T-helper 1 cell treated with Interleukin-12 subunit alpha and Interleukin-12 subunit beta and Interleukin-4 antibody, amounts not matched to agents 30 μg/mL and 1 μg/mL, for 36 hours (primary cell): ENCODE results near the gene LNX1.

Source experiments
- H3K27ac Mint-ChIP-seq: one replicate; pipeline ENCODE4 v1.8.0; 2021; ENCODE audit warnings: mild to moderate bottlenecking, mixed read lengths
- H3K27me3 Mint-ChIP-seq: one replicate; pipeline ENCODE4 v1.8.0; 2021; ENCODE audit warnings: low read depth, mixed read lengths
- H3K36me3 Mint-ChIP-seq: one replicate; pipeline ENCODE4 v1.8.0; 2021; ENCODE audit warnings: low read depth, mixed read lengths
- H3K4me1 Mint-ChIP-seq: one replicate; pipeline ENCODE4 v1.8.0; 2021; ENCODE audit warnings: low read depth, mixed read lengths
- H3K4me3 Mint-ChIP-seq: one replicate; pipeline ENCODE4 v1.8.0; 2021; ENCODE audit warnings: mild to moderate bottlenecking, moderate library complexity, mixed read lengths
- H3K9me3 Mint-ChIP-seq: one replicate; pipeline ENCODE4 v1.8.0; 2021; ENCODE audit warnings: mixed read lengths

LNX1 gene

DNA sequence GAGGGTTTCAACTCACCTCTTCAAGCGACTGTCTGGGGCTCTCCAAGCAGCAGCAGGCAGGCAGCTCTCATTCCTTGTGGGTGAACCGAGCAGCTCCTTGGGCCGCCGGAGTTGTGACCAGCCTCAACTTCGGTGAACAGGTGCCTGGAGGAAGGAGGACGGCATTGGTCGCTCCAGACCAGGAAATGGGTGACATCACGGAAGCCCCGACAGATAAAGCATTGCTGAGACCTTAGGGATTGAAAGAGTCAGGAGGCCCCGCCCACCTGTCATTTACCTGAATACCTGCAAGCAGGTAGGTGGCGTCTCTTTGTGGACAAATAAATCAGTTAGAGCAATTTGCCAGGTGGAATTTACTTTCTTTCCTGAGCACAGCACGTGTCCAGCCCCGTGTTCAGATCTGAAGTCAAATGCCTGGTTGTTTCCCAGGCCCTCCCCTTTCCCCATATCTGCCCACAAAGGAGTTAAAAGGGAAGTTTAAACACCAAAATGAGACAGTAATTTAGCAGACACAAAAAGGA, at the start of gene LNX1:
Gene LNX1, minus strand, starts transcription at position 115 of the 521 bp plus-strand sequence. CDS start 17,484 bp downstream, outside the sequence.
- Mint-ChIP-seq H3K27ac (no peak within 1 kb of the TSS), H3K27me3 (peaks cover 29% of the 10 kb centered on the region), H3K4me1 (peaks cover 2% of the 10 kb centered on the region), H3K9me3 (no peaks in the 10 kb centered on the region), H3K36me3 (no peaks in the 10 kb centered on the region), H3K4me3 (no peak within 1 kb of the TSS)

DNA sequence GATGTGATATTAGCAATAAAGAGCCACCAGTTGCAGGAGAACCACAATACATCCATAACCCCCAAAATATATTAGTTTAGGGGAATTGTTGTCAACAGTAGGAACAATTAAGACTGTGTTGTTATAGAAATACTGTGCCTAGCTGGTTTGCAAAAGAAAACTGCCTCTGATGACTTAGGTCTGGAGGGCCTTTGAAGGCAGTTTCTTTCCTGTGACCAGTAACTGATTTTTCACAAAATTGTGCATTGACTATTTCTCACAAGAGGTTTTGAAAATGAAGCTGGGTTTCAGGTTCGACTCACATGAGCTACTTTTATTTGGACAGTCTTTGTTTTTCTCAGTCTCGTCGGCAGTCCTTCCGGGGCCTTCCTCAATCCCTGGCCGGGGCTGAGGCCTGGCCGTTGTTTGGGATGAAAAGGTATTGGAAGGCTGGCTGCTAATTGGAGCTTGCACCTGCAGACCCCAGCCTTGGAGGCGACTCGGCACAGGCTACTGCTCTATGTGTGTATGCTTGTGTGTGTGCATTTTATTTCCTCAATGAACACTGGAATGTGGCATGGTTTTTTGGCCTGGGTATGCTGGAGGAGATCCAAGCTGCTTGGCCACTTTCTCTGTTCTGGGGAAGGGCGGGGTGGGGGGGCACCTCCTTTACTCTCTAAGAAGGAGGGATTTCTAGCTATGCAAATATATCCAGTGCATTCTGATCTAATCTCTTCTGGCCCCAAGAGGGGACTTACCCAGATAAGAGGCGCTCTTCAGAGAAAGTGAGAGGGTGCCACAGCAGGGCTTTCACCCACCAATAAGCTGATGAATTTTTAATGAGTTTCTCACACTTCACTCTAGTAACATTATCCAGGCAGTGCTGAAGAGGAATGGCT, 49.5 kb upstream of the LNX1 start:
- H3K4me1 Mint-ChIP-seq, result no peaks in the 10 kb centered on the region
- H3K27ac Mint-ChIP-seq, result no peak overlapping the region
- H3K4me3 Mint-ChIP-seq, result no peak overlapping the region
- H3K9me3 Mint-ChIP-seq, result no peaks in the 10 kb centered on the region
- no peaks in the 10 kb centered on the region for H3K27me3 Mint-ChIP-seq
- H3K36me3 Mint-ChIP-seq, result no peaks in the 10 kb centered on the region

DNA sequence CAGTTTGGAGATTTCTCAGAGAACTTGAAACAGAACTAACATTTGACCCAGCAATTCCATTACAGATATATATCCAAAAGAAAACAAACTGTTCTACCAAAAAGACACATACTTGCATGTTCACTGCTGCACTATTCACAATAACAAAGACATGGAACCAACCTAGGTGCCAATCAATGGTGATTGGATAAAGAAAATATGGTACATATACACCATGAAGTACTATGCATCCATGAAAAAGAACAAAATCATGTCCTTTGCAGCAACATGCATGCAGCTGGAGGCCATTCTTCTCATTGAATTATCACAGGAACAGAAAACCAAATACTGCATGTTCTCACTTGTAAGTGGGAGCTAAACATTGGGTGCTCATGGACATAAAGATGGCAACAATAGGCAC, 47.6 kb upstream of the LNX1 start:
- H3K27me3 Mint-ChIP-seq, result no peaks in the 10 kb centered on the region
- H3K27ac Mint-ChIP-seq, result no peak overlapping the region
- H3K9me3 Mint-ChIP-seq, result no peaks in the 10 kb centered on the region
- no peaks in the 10 kb centered on the region for H3K4me1 Mint-ChIP-seq
- no peaks in the 10 kb centered on the region for H3K36me3 Mint-ChIP-seq
- H3K4me3 Mint-ChIP-seq, result no peak overlapping the region

DNA sequence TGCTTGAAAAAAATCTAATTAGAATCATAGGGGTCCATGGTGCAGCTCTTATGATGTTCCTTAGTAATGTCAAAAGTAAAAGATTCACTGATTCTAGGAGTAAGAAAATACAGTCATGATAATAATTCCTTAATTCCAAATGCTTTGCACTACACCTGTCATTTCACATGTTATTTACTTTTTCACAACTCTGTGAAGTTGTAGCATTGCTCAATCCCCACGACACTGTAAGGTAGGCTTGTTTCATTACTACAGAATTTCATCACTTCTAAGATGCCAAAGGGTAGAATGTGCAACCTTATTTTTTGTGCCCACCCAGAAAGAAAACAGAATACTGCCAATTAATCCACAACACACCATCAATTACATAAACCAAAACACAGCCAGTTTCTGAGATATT, 46.1 kb upstream of the LNX1 start:
- H3K9me3 Mint-ChIP-seq, result no peaks in the 10 kb centered on the region
- no peaks in the 10 kb centered on the region for H3K27me3 Mint-ChIP-seq
- no peaks in the 10 kb centered on the region for H3K4me1 Mint-ChIP-seq
- H3K27ac Mint-ChIP-seq, result no peak overlapping the region
- H3K4me3 Mint-ChIP-seq, result no peak overlapping the region
- H3K36me3 Mint-ChIP-seq, result no peaks in the 10 kb centered on the region

DNA sequence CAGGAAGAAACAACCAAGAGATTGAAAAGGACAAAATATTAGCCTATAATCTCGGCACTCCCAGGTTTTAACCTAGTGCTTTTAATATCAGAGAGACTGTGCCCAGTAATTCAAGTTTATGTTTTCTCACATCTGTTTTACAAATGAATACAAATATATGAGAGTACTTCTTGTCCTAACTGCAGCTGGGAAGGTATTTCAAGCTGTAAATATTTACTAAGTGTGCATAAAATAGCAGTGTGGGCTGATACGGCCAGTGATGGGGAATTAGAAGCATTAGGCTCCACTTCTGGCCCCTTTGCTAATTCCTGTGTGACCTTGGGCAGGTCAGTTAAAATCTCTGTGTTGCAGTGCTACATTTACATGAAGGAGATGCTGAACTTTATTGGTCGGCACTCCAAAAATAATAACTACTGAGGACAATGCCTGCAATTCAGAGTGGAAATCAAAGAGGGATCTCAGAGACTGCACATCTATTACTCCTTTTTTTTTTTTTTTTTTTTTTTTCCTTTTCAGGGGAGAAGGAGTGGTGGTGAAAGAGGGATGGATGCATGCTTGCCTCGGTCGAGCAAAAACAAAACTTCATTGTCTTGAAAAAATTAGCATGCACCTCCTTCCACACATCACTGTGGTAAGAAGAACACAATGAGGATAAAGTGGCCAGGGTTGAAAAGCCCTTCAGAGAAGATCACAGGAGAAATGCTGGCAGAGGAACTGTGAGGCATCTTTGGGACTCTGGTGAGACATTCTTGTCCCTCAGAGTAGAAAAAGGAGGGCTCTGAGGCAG, 44.6 kb upstream of the LNX1 start:
- no peak overlapping the region for H3K27ac Mint-ChIP-seq
- H3K27me3 Mint-ChIP-seq, result no peaks in the 10 kb centered on the region
- H3K9me3 Mint-ChIP-seq, result no peaks in the 10 kb centered on the region
- H3K4me1 Mint-ChIP-seq, result no peaks in the 10 kb centered on the region
- H3K4me3 Mint-ChIP-seq, result no peak overlapping the region
- H3K36me3 Mint-ChIP-seq, result no peaks in the 10 kb centered on the region

DNA sequence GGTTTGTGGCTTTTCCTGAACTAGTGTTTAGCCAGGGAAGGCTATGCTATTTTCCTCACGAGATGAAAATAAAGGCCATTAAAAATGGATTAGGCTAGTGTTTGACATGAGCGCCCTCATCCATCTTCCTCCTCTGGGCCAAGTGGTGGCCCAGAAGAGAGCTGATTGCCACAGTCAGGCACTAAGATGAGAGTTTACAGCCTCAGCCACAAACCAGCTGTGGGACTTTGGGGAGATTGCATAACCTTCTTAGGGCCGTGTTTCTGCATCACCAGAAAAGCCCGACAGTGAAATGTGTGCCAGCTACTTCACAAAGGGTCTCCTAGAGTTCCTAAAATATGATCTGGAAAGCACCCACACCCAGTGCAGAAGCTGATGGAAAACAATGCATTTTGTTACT, 42.3 kb upstream of the LNX1 start:
- Mint-ChIP-seq H3K27ac (no peak overlapping the region), H3K4me3 (no peak overlapping the region), H3K27me3 (no peaks in the 10 kb centered on the region), H3K9me3 (no peaks in the 10 kb centered on the region), H3K36me3 (no peaks in the 10 kb centered on the region), H3K4me1 (no peaks in the 10 kb centered on the region)

DNA sequence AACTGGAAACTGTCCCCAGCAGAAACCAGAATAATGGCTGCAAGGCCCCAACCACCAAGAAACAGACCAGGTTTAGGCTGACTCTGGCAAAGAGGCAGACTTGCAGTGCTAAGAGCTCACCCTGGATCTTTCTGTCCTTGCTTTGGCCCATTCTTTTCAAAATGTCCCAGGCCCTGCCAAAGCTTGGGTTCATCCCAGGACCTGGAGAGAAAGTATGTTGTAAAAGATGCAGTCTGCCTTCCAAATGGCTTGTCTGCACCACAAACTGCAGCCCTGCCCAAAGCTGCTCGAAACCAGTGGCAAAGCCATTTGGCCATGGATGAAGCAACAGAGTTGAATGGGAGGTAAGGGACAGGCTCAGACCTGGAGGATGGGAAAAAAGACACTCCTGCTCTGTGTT, 38.0 kb upstream of the LNX1 start:
- H3K4me3 Mint-ChIP-seq, result no peak overlapping the region
- H3K27ac Mint-ChIP-seq, result no peak overlapping the region
- H3K9me3 Mint-ChIP-seq, result no peaks in the 10 kb centered on the region
- H3K4me1 Mint-ChIP-seq, result no peaks in the 10 kb centered on the region
- no peaks in the 10 kb centered on the region for H3K27me3 Mint-ChIP-seq
- no peaks in the 10 kb centered on the region for H3K36me3 Mint-ChIP-seq

DNA sequence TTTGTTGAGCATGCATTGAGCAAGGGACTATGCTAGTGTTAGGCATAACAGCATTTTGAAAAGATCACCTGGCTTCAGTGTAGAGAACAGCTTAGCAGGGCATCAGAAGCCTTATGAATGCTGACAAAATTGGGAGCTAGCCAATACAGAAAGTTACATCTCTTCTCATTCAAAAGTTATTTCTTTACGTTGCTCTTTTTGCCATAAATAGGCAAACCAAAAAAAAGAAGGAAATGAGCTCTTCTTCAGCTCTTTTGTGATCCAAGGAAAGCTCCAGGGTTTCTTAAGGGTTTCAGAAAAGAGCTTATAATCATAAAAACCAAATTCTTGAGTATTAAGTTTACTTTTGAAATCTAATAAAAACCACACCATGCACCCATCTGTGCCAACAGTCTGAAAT, 35.2 kb upstream of the LNX1 start:
- H3K4me3 Mint-ChIP-seq, result no peak overlapping the region
- H3K36me3 Mint-ChIP-seq, result no peaks in the 10 kb centered on the region
- no peak overlapping the region for H3K27ac Mint-ChIP-seq
- no peaks in the 10 kb centered on the region for H3K4me1 Mint-ChIP-seq
- H3K9me3 Mint-ChIP-seq, result no peaks in the 10 kb centered on the region
- no peaks in the 10 kb centered on the region for H3K27me3 Mint-ChIP-seq

DNA sequence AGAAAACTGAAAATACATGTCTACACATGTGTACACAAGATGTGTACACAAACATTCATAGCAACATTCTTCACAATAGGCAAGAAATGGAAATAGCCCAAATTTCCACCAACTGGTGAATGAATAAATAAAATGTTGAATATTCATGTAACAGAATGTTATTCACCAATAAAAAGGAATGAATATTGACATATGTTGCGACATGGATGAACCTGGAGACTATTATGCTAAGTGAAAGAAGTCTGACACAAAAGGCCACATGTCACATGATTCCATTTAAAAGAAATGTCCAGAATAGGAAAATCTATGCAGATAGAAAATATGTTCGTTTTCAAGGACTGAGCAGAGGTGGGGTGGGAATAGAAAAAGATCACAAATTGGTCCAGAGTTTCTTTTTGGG, 34.6 kb upstream of the LNX1 start:
- H3K27ac Mint-ChIP-seq, result no peak overlapping the region
- no peaks in the 10 kb centered on the region for H3K36me3 Mint-ChIP-seq
- no peaks in the 10 kb centered on the region for H3K27me3 Mint-ChIP-seq
- H3K9me3 Mint-ChIP-seq, result no peaks in the 10 kb centered on the region
- no peaks in the 10 kb centered on the region for H3K4me1 Mint-ChIP-seq
- no peak overlapping the region for H3K4me3 Mint-ChIP-seq

DNA sequence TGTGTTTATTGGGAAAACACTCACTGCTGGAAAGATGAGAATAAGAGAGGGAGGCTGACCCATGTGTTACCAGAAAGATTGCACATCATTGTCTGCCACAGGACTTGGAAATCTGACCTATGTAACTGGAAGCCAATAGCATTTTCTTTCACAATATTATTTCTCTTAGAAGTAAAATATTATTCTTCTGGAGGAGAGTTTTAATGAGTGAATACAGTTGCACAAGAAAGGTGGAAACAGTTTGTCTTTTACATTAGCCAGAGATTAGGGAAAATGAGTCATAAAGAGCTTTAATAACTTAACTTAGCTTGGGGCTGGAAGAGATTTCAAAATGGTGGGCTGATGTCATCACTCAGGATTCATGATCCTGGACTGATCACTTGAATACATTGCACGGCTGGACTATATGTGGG, 31.5 kb upstream of the LNX1 start:
- H3K27me3 Mint-ChIP-seq, result no peaks in the 10 kb centered on the region
- no peaks in the 10 kb centered on the region for H3K4me1 Mint-ChIP-seq
- H3K27ac Mint-ChIP-seq, result no peak overlapping the region
- no peaks in the 10 kb centered on the region for H3K36me3 Mint-ChIP-seq
- no peak overlapping the region for H3K4me3 Mint-ChIP-seq
- H3K9me3 Mint-ChIP-seq, result no peaks in the 10 kb centered on the region

DNA sequence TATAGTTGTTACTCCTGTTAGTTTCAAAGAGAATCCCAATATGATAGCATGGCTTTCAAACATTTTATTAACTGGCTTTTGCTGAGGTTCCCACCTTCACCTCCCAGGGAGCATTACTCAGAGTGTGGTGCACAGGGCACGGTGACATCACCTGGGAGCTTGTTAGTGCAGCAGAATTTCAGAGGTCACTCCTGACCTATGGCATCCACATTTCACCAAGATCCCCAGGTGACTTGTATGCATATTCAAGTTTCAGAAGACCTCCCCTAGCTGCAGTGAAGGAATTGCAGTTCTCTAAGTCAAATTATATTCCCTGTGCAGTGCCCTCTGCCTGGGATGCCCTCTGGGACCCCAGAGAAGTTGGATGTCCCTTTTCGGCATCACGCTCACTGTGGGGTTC, 29.7 kb upstream of the LNX1 start:
- H3K9me3 Mint-ChIP-seq, result no peaks in the 10 kb centered on the region
- no peaks in the 10 kb centered on the region for H3K36me3 Mint-ChIP-seq

DNA sequence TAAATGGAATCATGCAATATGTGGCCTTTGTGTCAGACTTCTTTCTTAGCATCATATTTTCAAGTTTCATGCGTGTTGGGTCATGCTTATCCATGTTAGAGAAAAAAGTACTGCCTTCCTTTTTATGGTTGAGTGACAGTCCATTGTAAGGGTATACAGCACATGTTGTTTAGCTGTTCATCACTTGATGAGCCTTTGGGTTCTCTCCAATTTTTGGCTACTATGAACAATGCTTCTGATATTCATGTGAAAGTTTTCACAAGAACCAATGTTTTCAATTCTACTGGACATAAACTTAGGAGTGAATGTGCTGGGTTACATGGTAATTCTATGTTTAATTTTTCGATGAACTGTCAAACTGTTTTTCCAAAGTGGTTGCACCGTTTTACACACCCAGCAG, 28.1 kb upstream of the LNX1 start:
- Mint-ChIP-seq H3K9me3 (no peaks in the 10 kb centered on the region), H3K4me1 (no peaks in the 10 kb centered on the region), H3K36me3 (no peaks in the 10 kb centered on the region), H3K27me3 (no peaks in the 10 kb centered on the region), H3K27ac (no peak overlapping the region), H3K4me3 (no peak overlapping the region)

More for the DNA sequence above, 29.7 kb upstream of the LNX1 start:
- Mint-ChIP-seq H3K4me1 (no peaks in the 10 kb centered on the region), H3K4me3 (no peak overlapping the region), H3K27ac (no peak overlapping the region), H3K27me3 (no peaks in the 10 kb centered on the region)

DNA sequence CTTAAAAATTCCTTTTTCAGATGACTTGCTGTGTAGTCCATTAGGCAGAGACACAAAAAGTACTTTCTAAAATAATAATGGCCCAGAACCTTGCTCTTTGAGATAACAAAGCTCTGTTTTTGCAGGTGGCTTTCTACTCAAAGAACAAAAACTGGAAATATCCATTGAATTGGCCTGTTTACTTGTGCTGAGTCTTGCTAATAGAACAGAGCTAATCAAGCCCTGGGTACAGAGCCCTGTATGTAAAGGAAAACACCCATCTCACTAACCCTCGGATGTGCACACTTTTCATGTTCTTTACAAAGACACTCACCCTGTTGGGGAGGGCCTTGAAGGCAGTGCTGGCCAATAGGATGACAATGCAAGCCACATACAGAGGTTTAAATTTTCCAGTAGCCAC, 27.0 kb upstream of the LNX1 start:
- no peaks in the 10 kb centered on the region for H3K36me3 Mint-ChIP-seq
- no peaks in the 10 kb centered on the region for H3K4me1 Mint-ChIP-seq
- H3K27me3 Mint-ChIP-seq, result no peaks in the 10 kb centered on the region
- peaks cover 3% of the 10 kb centered on the region for H3K9me3 Mint-ChIP-seq
- no peak overlapping the region for H3K27ac Mint-ChIP-seq
- H3K4me3 Mint-ChIP-seq, result no peak overlapping the region

DNA sequence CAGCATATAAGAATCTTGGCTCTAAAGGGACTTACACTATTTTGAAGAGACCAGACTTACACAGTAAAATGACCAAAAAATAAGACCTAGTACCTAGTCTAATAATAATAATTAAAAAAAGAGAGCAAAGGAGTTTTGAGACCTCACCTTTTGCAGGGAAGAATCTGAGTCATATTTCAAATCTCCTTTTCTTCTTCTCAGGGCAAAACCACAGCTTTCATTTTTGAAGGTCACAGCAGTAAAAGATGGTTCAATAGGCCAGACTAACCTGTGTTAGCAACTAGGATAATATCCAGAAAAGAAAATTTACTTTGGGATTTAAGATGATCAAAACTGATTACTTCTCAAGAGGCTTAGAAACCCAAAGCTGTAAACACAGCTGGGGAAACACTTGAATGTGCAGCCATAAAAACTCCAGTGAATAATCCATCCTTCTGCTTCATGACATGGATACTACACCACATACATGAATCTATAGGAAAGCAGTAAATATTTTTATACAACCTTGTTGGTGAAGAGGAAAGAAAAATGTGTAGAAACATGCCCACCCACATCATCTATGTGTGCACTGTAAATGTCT, 25.9 kb upstream of the LNX1 start:
- H3K27ac Mint-ChIP-seq, result no peak overlapping the region
- H3K9me3 Mint-ChIP-seq, result peaks cover 8% of the 10 kb centered on the region
- H3K36me3 Mint-ChIP-seq, result no peaks in the 10 kb centered on the region
- H3K27me3 Mint-ChIP-seq, result no peaks in the 10 kb centered on the region
- no peaks in the 10 kb centered on the region for H3K4me1 Mint-ChIP-seq
- H3K4me3 Mint-ChIP-seq, result no peak overlapping the region

DNA sequence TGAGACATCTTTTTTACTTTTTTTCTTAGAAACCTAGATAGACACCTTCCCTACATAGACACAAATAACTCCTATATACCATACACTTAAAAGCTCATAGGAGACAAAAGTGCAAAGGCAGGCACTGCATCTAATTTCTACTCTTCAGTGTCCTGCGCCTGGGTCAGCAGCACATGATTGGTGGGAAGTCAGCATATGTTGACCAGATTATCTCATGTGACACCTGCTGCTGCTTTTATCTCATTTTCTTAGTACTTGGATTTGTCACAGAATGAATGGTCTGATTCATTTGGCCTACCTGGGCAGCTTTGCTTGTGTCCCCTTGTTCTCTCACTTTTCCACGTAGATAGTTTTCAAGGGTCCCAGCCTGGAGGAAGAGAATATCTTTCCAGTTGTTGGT, 24.9 kb upstream of the LNX1 start:
- no peaks in the 10 kb centered on the region for H3K36me3 Mint-ChIP-seq
- no peaks in the 10 kb centered on the region for H3K4me1 Mint-ChIP-seq

More for the DNA sequence above, 24.9 kb upstream of the LNX1 start:
- H3K27me3 Mint-ChIP-seq, result no peaks in the 10 kb centered on the region
- H3K27ac Mint-ChIP-seq, result no peak overlapping the region
- H3K4me3 Mint-ChIP-seq, result no peak overlapping the region
- H3K9me3 Mint-ChIP-seq, result peaks cover 8% of the 10 kb centered on the region
